Liver (tissue), 9 donors: ENCODE results near the gene TMEM217. TPM values are rescaled to one million over a fixed set of nuclear protein-coding genes. Genes with fewer than 3 reads are reported as not detected.
"Not testable (repeated sequence)": the region's sequence is repeated elsewhere in the genome, so short reads cannot be mapped to it uniquely, and the experiment has no call there.

Experiments
- DNase-seq: peaks from one replicate; pipeline ENCODE4 v3.0.0-alpha.2; 2017; ENCODE audit warnings: low spot score
- H3K27ac ChIP-seq, 2 donors: one replicate each; pipeline ENCODE4 v1.7.0; 2013; ENCODE audit warnings: inconsistent platforms in 2 of 2, low read length in 2 of 2, control low read depth in 1 of 2, low read depth in 1 of 2, mild to moderate bottlenecking in 1 of 2
- H3K27me3 ChIP-seq, 4 donors: one replicate each; pipeline versions ENCODE4 v1.6.1 to v1.7.0; 2013; ENCODE audit warnings: low read length in 3 of 4, inconsistent platforms in 1 of 4, mild to moderate bottlenecking in 1 of 4, moderate library complexity in 1 of 4; ENCODE audit not compliant: control insufficient read depth in 4 of 4, insufficient read depth in 4 of 4
- H3K36me3 ChIP-seq, 4 donors: one replicate each; pipeline versions ENCODE4 v1.6.1 to v1.7.0; 2013; ENCODE audit warnings: low read length in 3 of 4, mild to moderate bottlenecking in 3 of 4, low read depth in 1 of 4, moderate library complexity in 1 of 4; ENCODE audit not compliant: control insufficient read depth in 4 of 4, insufficient read depth in 3 of 4
- H3K4me1 ChIP-seq, 4 donors: one replicate each; pipeline versions ENCODE4 v1.6.1 to v1.7.0; 2013; ENCODE audit warnings: low read length in 3 of 4, mild to moderate bottlenecking in 3 of 4, moderate library complexity in 1 of 4; ENCODE audit not compliant: control insufficient read depth in 4 of 4, insufficient read depth in 4 of 4
- H3K4me3 ChIP-seq, 3 donors: one replicate each; pipeline versions ENCODE4 v1.6.1 to v1.7.0; 2013; ENCODE audit warnings: low read length in 3 of 3, control low read depth in 1 of 3, low read depth in 1 of 3, mild to moderate bottlenecking in 1 of 3
- H3K9ac ChIP-seq, 2 donors: one replicate each; pipeline ENCODE4 v1.7.0; 2013; ENCODE audit warnings: low read length in 2 of 2, mild to moderate bottlenecking in 2 of 2, moderate library complexity in 2 of 2, control low read depth in 1 of 2, low read depth in 1 of 2
- H3K9me3 ChIP-seq, 4 donors: one replicate each; pipeline versions ENCODE4 v1.6.1 to v1.7.0; 2013; ENCODE audit warnings: low read length in 3 of 4; ENCODE audit not compliant: control insufficient read depth in 4 of 4
- EGR1 ChIP-seq, 2 donors: IDR thresholded peaks; 2 replicates each; pipeline ENCODE4 v1.6.1; 2016 to 2018; ENCODE audit warnings: antibody characterized with exemption in 2 of 2, low read depth in 2 of 2
- FOXA2 ChIP-seq: IDR thresholded peaks from 2 replicates; pipeline ENCODE4 v1.6.1; 2016; ENCODE audit warnings: antibody characterized with exemption
- GABPA ChIP-seq, 2 donors: IDR thresholded peaks in 1 of 2; conservative IDR thresholded peaks in 1 of 2; 2 replicates each; pipeline ENCODE4 v1.6.1; 2016; ENCODE audit warnings: antibody characterized with exemption in 2 of 2, mild to moderate bottlenecking in 1 of 2, moderate library complexity in 1 of 2
- HNF4A ChIP-seq, 2 donors: conservative IDR thresholded peaks; 2 replicates each; pipeline ENCODE4 v1.6.1; 2016; ENCODE audit warnings: antibody characterized with exemption in 2 of 2, mild to moderate bottlenecking in 2 of 2
- HNF4G ChIP-seq: IDR thresholded peaks from 2 replicates; pipeline ENCODE4 v1.6.1; 2016; ENCODE audit warnings: antibody characterized with exemption
- JUND ChIP-seq, 2 donors: IDR thresholded peaks; 2 replicates each; pipeline ENCODE4 v1.6.1; 2016; ENCODE audit warnings: antibody characterized with exemption in 2 of 2
- NR2F2 ChIP-seq: IDR thresholded peaks from 2 replicates; pipeline ENCODE4 v1.6.1; 2016; ENCODE audit warnings: antibody characterized with exemption
- RXRA ChIP-seq, 2 donors: IDR thresholded peaks; 2 replicates each; pipeline ENCODE4 v1.6.1; 2017 to 2018; ENCODE audit warnings: antibody characterized with exemption in 2 of 2, mild to moderate bottlenecking in 1 of 2
- SP1 ChIP-seq: IDR thresholded peaks from 2 replicates; pipeline ENCODE4 v1.6.1; 2018; ENCODE audit warnings: antibody characterized with exemption, mild to moderate bottlenecking
- TAF1 ChIP-seq: conservative IDR thresholded peaks from 2 replicates; pipeline ENCODE4 v1.6.1; 2016; ENCODE audit warnings: antibody characterized with exemption, mild to moderate bottlenecking
- YY1 ChIP-seq: IDR thresholded peaks from 2 replicates; pipeline ENCODE4 v1.6.1; 2016; ENCODE audit warnings: antibody characterized with exemption, mild to moderate bottlenecking
- WGBS: extraction: QIAGEN DNeasy Blood & Tissue Kit; methylation state at CpG from one replicate; pipeline ENCODE4 v1.1.7; 2013; 5-methylcytosine and 5-hydroxymethylcytosine counted together
- polyA plus RNA-seq, 2 donors: library from polyadenylated mRNA; stranded (reverse) in 1 of 2; unstranded in 1 of 2; fragments of 200-250 nt in 1 of 2; fragments of >200 nt in 1 of 2; fragmentation: Nextera tagmentation in 1 of 2; extraction: Ambion mirVana in 1 of 2; gene quantifications; one replicate each; pipeline versions ENCODE4 v1.2.1 to v1.2.3, GENCODE V29; 2013 to 2015
- total RNA-seq, 2 donors: library from RNA; depleted of rRNA; stranded (reverse); fragments of >200 nt; gene quantifications; one replicate each; pipeline ENCODE4 v1.2.3, GENCODE V29; 2014
- TF ChIP-seq, protein P1 (sequence below): IDR thresholded peaks from 2 replicates; pipeline ENCODE4 v1.6.1; 2016; ENCODE audit warnings: antibody characterized with exemption
- TF ChIP-seq, protein P2 (sequence below): IDR thresholded peaks from 2 replicates; pipeline ENCODE4 v1.6.1; 2016; ENCODE audit warnings: antibody characterized with exemption
- TF ChIP-seq, protein P3 (sequence below): IDR thresholded peaks from 2 replicates; pipeline ENCODE4 v1.6.1; 2016; ENCODE audit warnings: antibody characterized with exemption, mild to moderate bottlenecking
- TF ChIP-seq, protein P4 (sequence below): IDR thresholded peaks from 2 replicates; pipeline ENCODE4 v1.6.1; 2016; ENCODE audit warnings: antibody characterized with exemption
- donor health status: healthy.
- donor health status: healthy.
- donor health status: healthy.
- donor health status: healthy.
- donor health status: healthy.

The TMEM217 gene
- total and polyA plus RNA-seq, 4 donors: 0.39 to 3.2 (median 0.62) TPM

DNA sequence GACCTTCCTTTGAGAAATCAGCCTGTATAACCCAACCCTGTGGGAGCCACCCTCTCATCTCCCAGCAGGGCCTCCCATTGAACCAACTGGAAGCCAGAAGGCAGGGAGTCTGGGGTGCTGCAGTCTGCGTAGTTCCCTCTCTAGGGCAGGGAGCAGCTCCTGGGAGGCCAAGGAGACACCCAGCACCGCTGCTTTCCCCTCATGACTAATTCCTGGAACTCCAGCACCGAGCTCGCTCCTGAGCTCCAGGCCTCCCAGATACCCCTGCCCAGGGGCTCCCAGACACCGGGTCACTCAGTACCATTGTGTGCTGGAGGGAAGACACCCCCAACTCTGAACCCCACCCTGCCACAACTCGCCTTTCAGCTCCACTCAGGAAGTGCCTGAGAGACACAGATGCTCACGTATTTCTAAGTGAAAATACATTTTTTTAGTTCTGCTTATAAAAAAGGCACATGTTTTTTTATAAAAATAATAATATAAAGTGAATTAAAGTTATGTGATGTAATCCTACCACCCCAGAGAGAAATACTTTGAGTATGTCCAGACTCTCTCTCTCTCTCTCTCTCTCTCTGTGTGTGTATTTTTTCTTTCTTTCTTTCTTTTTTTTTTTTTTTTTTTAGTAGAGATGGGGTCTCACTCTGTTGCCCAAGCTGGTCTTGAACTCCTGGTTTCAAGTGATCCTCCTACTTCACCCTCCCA lies 70.5 kb downstream of the TMEM217 start:
- H3K27me3 ChIP-seq: no peaks in the 10 kb centered on the region
- no peaks in the 10 kb centered on the region for H3K36me3 ChIP-seq
- no peaks in the 10 kb centered on the region for H3K9me3 ChIP-seq
- no peaks in the 10 kb centered on the region for H3K4me1 ChIP-seq
- TF ChIP-seq YY1: no peak
- TF ChIP-seq RXRA (IDR thresholded peaks at IDR 0.05): no peak
- TF ChIP-seq, protein P1, sequence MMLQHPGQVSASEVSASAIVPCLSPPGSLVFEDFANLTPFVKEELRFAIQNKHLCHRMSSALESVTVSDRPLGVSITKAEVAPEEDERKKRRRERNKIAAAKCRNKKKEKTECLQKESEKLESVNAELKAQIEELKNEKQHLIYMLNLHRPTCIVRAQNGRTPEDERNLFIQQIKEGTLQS: no peak
- TF ChIP-seq FOXA2: no peak
- TF ChIP-seq, protein P2, sequence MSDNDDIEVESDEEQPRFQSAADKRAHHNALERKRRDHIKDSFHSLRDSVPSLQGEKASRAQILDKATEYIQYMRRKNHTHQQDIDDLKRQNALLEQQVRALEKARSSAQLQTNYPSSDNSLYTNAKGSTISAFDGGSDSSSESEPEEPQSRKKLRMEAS: no peak
- TF ChIP-seq TAF1: no peak
- no peak for TF ChIP-seq HNF4A (conservative IDR thresholded peaks at IDR 0.05)
- no peak for TF ChIP-seq EGR1 (IDR thresholded peaks at IDR 0.05; ENCODE audit: low read depth in 2 of 2)
- no peak for TF ChIP-seq GABPA (IDR thresholded peaks at IDR 0.05 in 1 of 2, conservative IDR thresholded peaks at IDR 0.05 in 1 of 2)
- WGBS: 79% methylated on average over 7 of the region's 7 CpGs
- H3K4me3 ChIP-seq: no peak overlapping the region
- no peak overlapping the region for H3K27ac ChIP-seq
- H3K9ac ChIP-seq: no peak overlapping the region
- no peak for DNase-seq

DNA sequence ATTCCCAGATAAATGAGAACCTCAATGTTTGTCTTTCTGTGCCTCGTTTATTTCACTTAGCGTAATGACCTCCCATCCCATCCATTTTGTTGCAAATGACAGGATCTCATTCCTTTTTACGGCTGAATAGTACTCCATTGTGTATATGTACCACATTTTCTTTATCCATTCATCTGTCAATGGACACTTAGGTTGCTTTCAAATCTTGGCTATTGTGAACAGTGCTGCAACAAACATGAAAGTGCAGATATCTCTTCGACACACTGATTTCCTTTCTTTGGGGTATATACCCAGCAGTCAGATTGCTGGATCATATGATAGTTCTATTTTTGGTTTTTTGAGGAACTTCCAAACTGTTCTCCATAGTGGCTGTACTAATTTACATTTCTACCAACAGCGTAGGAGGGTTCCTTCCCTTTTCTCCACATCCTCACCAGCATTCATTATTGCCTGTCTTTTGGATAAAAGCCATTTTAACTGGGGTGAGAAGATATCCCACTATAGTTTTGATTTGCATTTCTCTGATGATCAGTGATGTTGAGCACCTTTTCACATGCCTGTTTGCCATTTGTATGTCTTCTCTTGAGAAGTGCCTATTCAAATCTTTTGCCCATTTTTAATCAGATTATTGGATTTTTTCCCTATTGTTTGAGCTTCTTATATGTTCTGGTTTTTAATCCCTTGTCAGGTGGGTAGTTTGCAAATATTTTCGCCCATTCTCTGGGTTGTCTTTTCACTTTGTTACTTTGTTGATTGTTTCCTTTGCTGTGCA lies 71.8 kb downstream of the TMEM217 start:
- H3K36me3 ChIP-seq, H3K27ac ChIP-seq, H3K4me3 ChIP-seq, H3K27me3 ChIP-seq, DNase-seq, H3K4me1 ChIP-seq, H3K9ac ChIP-seq, H3K9me3 ChIP-seq: not testable (repeated sequence)
- WGBS: 81% methylated on average over 6 of the region's 6 CpGs
- TF ChIP-seq, protein P2: peak; percentile 20
- TF ChIP-seq YY1: peak; percentile 14

DNA sequence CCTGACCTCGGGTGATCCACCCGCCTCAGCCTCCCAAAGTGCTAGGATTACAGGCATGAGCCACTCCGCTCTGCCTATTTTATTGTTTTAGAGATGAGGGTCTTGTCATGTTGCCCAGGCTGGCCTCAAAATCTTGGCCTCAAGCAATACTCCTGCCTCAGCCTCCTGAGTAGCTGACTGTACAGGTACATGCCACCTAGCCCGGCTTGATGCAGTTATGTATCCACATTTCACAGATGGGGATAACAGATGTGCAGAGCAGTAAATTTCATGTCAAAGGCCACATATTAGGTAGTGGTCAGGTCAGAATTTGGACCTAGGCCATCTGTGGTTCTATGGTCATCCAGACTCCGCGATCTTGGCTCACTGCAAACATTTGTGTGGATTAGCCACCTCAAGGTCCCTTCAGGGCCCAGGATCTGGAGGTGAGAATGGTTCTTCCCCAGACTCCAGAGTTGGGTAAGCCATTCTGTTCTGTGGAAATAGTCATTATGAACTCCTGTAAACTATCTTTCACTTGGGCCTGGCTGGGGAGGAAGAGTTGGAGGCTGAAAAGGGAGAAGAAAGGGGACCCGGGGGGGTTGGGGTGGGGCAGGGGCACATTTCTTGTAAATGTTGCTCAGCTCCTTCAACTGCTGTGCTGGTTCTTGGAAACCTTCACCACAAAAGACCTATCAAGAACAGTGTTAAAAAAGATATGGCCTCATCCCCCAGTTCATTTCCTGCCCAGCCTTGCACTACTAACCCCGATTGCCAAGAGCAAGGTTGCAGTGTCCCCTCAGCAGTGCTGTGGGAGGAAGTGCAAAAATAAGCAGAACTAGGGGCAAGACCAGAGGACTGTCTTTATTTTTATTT lies 75.0 kb downstream of the TMEM217 start:
- WGBS: 82% methylated on average over 8 of the region's 8 CpGs
- Histone ChIP-seq H3K9me3 (no peaks in the 10 kb centered on the region), H3K27me3 (no peaks in the 10 kb centered on the region), H3K9ac (no peak overlapping the region), H3K4me1 (no peaks in the 10 kb centered on the region), H3K4me3 (no peak overlapping the region), H3K36me3 (no peaks in the 10 kb centered on the region), H3K27ac (no peak overlapping the region)
- DNase-seq: no peak
- peak; percentile 13 for TF ChIP-seq NR2F2
- no peak for TF ChIP-seq YY1
- TF ChIP-seq, protein P3, sequence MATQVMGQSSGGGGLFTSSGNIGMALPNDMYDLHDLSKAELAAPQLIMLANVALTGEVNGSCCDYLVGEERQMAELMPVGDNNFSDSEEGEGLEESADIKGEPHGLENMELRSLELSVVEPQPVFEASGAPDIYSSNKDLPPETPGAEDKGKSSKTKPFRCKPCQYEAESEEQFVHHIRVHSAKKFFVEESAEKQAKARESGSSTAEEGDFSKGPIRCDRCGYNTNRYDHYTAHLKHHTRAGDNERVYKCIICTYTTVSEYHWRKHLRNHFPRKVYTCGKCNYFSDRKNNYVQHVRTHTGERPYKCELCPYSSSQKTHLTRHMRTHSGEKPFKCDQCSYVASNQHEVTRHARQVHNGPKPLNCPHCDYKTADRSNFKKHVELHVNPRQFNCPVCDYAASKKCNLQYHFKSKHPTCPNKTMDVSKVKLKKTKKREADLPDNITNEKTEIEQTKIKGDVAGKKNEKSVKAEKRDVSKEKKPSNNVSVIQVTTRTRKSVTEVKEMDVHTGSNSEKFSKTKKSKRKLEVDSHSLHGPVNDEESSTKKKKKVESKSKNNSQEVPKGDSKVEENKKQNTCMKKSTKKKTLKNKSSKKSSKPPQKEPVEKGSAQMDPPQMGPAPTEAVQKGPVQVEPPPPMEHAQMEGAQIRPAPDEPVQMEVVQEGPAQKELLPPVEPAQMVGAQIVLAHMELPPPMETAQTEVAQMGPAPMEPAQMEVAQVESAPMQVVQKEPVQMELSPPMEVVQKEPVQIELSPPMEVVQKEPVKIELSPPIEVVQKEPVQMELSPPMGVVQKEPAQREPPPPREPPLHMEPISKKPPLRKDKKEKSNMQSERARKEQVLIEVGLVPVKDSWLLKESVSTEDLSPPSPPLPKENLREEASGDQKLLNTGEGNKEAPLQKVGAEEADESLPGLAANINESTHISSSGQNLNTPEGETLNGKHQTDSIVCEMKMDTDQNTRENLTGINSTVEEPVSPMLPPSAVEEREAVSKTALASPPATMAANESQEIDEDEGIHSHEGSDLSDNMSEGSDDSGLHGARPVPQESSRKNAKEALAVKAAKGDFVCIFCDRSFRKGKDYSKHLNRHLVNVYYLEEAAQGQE: no peak
- TF ChIP-seq, protein P4, sequence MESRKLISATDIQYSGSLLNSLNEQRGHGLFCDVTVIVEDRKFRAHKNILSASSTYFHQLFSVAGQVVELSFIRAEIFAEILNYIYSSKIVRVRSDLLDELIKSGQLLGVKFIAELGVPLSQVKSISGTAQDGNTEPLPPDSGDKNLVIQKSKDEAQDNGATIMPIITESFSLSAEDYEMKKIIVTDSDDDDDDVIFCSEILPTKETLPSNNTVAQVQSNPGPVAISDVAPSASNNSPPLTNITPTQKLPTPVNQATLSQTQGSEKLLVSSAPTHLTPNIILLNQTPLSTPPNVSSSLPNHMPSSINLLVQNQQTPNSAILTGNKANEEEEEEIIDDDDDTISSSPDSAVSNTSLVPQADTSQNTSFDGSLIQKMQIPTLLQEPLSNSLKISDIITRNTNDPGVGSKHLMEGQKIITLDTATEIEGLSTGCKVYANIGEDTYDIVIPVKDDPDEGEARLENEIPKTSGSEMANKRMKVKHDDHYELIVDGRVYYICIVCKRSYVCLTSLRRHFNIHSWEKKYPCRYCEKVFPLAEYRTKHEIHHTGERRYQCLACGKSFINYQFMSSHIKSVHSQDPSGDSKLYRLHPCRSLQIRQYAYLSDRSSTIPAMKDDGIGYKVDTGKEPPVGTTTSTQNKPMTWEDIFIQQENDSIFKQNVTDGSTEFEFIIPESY: no peak
- no peak for TF ChIP-seq EGR1 (IDR thresholded peaks at IDR 0.05; ENCODE audit: low read depth in 2 of 2)
- TF ChIP-seq, protein P1: no peak
- TF ChIP-seq JUND (IDR thresholded peaks at IDR 0.05): no peak
- no peak for TF ChIP-seq SP1
- TF ChIP-seq TAF1: no peak
- no peak for TF ChIP-seq HNF4G
